OCI-LY7 (cell line): ENCODE results near the gene ABL1. TPM values are rescaled to one million over a fixed set of nuclear protein-coding genes. Genes with fewer than 3 reads are reported as not detected.

ENCODE experiments used
- BruUV-seq: library from RNA; stranded (reverse); fragments of 400-500 nt; replicated peaks from 2 replicates; lab custom pipeline; 2021; lab: Mats Ljungman, UMichigan
- CTCF ChIA-PET: fragments of 300-600 bp; sonication (Branson Sonifier 250); formaldehyde crosslinking; loops from one replicate; lab custom pipeline; 2022; ENCODE audit warnings: antibody characterized with exemption; ENCODE audit not compliant: unreplicated experiment; lab: Charles Lee
- POLR2A ChIA-PET: fragments of 300-600 bp; sonication (Branson Sonifier 250); formaldehyde crosslinking; loops from one replicate; lab custom pipeline; 2022; ENCODE audit warnings: antibody characterized with exemption; lab: Charles Lee
- DNase-seq: peaks from one replicate; pipeline ENCODE4 v3.0.0-alpha.2; 2015; ENCODE audit warnings: low spot score
- H2AFZ ChIP-seq: fragments of 200-600 bp; sonication (generic), shearing (Covaris generic); 2 replicates; pipeline ENCODE4 v1.6.1; 2014; ENCODE audit warnings: mild to moderate bottlenecking, antibody characterized with exemption, low read length, moderate library complexity
- H3K27ac ChIP-seq: fragments of 200-600 bp; sonication (generic); 2 replicates; pipeline ENCODE4 v1.5.1; 2014; ENCODE audit warnings: mixed run types, low read depth, mild to moderate bottlenecking, moderate library complexity, low read length, inconsistent platforms; ENCODE audit not compliant: poor library complexity, severe bottlenecking
- H3K36me3 ChIP-seq: fragments of 200-600 bp; sonication (generic); 2 replicates; pipeline ENCODE4 v1.6.1; 2014; ENCODE audit warnings: mild to moderate bottlenecking, antibody characterized with exemption, low read length, moderate library complexity, mixed read lengths; ENCODE audit not compliant: insufficient read depth
- H3K4me1 ChIP-seq: fragments of 200-600 bp; sonication (generic); 2 replicates; pipeline ENCODE4 v1.5.1; 2014; ENCODE audit warnings: mild to moderate bottlenecking, low read length; ENCODE audit not compliant: insufficient read depth, poor library complexity, severe bottlenecking
- H3K4me2 ChIP-seq: fragments of 200-600 bp; sonication (generic); 2 replicates; pipeline ENCODE4 v1.6.1; 2014; ENCODE audit warnings: mild to moderate bottlenecking, low read length
- H3K4me3 ChIP-seq: fragments of 200-600 bp; sonication (generic); 2 replicates; pipeline ENCODE4 v1.5.1; 2014; ENCODE audit warnings: mild to moderate bottlenecking, low read depth, low read length; ENCODE audit not compliant: poor library complexity, severe bottlenecking
- H3K79me2 ChIP-seq: fragments of 200-600 bp; sonication (generic); 2 replicates; pipeline ENCODE4 v1.6.1; 2016; ENCODE audit warnings: low read depth, mild to moderate bottlenecking, low read length, moderate library complexity, mixed read lengths; ENCODE audit not compliant: insufficient read depth
- H3K9me2 ChIP-seq: fragments of 200-600 bp; sonication (generic); 2 replicates; pipeline ENCODE4 v1.6.1; 2016; ENCODE audit warnings: mild to moderate bottlenecking, low read length, mixed read lengths; ENCODE audit not compliant: insufficient read depth
- H3K9me3 ChIP-seq: fragments of 200-600 bp; sonication (generic); 2 replicates; pipeline ENCODE4 v1.6.1; 2014; ENCODE audit warnings: mild to moderate bottlenecking, mixed run types, low read length, mixed read lengths
- H4K20me1 ChIP-seq: fragments of 200-600 bp; sonication (generic); 2 replicates; pipeline ENCODE4 v1.6.1; 2014; ENCODE audit warnings: mild to moderate bottlenecking, antibody characterized with exemption, low read length, moderate library complexity, mixed read lengths; ENCODE audit not compliant: insufficient read depth
- EZH2phosphoT487 ChIP-seq: fragments of 200-600 bp; sonication (generic); IDR thresholded peaks from 2 replicates; pipeline ENCODE4 v1.6.1; 2018; ENCODE audit warnings: low read depth, borderline replicate concordance, mild to moderate bottlenecking, mixed run types, antibody characterized with exemption, low read length, moderate library complexity, mixed read lengths
- intact Hi-C: fragments of 100-400 bp; cut with micrococcal nuclease; formaldehyde crosslinking; loops from one replicate; pipeline ENCODE4 v1.10.0; 2022; ENCODE audit not compliant: unreplicated experiment
- total RNA-seq, 2 experiments: library from RNA; depleted of rRNA in 1 of 2; stranded (reverse); fragments of >200 nt in 1 of 2; shearing (Covaris generic) in 1 of 2; gene quantifications; 2 replicates each; pipeline ENCODE4 v1.2.3, GENCODE V29; 2014 to 2022
- TF ChIP-seq, protein P1 (sequence below): fragments of 200-600 bp; sonication (generic); conservative IDR thresholded peaks from 2 replicates; pipeline ENCODE4 v1.5.1; 2014; ENCODE audit warnings: mild to moderate bottlenecking, antibody characterized with exemption, low read length, moderate library complexity, mixed read lengths

ABL1 gene
- total RNA-seq, 2 experiments from 2014 or later = 8.1 to 28.3 TPM

DNA sequence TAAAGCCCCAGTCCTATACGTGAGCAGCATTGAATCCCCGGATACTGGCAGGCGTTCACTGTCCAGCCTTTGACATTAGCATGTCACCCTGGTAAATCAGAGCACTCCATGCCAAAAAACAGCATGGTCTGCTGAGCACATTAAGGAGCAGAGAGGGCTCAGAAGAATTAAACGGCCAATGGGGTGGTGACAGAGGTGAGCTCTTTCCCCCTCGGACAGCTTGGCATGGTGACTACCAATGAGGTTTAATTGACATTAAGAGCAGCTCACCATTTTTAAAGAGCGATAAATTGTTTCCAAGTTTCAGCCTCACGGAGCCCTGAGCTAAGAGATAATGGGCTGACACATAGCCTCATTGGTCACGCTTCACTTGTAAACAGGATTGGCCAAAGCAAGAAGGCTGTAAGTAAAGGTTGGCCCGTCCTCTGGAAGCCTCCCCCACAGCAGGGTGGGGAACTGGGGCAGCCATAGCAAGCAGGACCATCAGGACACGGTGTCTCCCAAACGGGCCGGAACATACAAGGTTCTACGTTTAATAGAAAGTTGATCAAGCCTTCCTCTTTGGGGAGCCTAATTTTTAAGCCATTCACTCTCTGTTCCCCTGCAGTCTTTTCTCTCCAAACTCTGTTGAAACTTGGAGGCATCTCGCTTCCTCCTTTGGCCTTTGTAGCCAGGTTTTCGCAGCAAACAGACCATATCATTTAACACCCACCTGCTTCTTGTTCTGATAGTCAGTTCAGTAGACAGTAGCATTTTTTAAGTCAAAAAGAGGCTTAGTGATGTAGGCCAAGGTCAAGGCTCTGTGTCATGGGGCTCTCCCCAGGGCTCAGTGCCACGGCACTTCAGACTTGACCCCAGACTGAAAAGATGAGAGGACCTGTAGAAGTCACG lies 35.7 kb downstream of the ABL1 start:
- Histone ChIP-seq H4K20me1 (no peaks in the 10 kb centered on the region), H3K36me3 (peaks cover 10% of the 10 kb centered on the region; the same call in 1 of the 2 replicates), H3K4me1 (peaks cover 12% of the 10 kb centered on the region), H3K4me3 (no peak overlapping the region), H3K4me2 (no peak overlapping the region), H2AFZ (no peak overlapping the region), H3K9me3 (no peaks in the 10 kb centered on the region), H3K79me2 (no peaks in the 10 kb centered on the region), H3K27ac (peak overlapping the region; percentile 35), H3K9me2 (no peaks in the 10 kb centered on the region)
- peak; percentile 50 for DNase-seq
- intact Hi-C loops = loop anchor here (1.0 kb wide), 2 partner anchors 71 to 176 kb away; no protein-coding TSS in a partner anchor
- ChIA-PET CTCF (interaction anchor here (0.7 kb wide), 1 partner anchor 20 kb away, joined by 3 read pairs; no protein-coding TSS in a partner anchor), POLR2A (no interaction called here)
- TF ChIP-seq, protein P1, sequence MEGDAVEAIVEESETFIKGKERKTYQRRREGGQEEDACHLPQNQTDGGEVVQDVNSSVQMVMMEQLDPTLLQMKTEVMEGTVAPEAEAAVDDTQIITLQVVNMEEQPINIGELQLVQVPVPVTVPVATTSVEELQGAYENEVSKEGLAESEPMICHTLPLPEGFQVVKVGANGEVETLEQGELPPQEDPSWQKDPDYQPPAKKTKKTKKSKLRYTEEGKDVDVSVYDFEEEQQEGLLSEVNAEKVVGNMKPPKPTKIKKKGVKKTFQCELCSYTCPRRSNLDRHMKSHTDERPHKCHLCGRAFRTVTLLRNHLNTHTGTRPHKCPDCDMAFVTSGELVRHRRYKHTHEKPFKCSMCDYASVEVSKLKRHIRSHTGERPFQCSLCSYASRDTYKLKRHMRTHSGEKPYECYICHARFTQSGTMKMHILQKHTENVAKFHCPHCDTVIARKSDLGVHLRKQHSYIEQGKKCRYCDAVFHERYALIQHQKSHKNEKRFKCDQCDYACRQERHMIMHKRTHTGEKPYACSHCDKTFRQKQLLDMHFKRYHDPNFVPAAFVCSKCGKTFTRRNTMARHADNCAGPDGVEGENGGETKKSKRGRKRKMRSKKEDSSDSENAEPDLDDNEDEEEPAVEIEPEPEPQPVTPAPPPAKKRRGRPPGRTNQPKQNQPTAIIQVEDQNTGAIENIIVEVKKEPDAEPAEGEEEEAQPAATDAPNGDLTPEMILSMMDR = no peak
- no peak for TF ChIP-seq EZH2phosphoT487
- BruUV-seq = no TSS peak

DNA sequence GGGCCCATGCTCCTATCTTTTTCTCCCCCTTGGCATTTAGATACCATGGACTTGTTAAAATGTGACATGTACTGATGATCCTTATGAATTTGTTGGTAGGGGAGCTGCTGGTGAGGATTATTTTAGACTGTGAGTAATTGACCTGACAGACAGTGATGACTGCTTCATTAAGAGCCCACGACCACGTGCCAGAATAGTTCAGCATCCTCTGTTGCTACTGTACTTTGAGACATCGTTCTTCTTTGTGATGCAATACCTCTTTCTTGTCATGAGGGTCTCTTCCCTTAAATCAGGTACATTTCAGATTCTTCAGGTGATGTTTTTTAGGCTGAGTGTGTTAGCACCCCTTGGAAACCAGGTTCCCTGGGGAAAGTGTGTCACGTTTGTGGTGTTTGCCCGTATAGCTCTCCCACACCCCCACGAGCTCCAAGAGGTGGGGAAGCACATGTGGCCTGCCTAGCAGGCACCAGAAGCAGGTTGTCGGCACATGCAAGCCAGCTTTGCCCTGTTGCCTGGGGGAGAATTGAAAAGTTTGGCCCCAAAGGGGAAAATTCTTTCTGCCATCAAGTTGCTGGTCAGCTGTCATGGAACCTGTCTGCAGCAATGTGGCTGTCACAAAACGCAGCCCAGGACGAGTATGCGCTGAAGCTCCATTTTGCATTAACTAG lies 36.5 kb downstream of the ABL1 start:
- no peak for TF ChIP-seq EZH2phosphoT487
- TF ChIP-seq, protein P1 = no peak
- H3K79me2 ChIP-seq = no peaks in the 10 kb centered on the region
- BruUV-seq = no TSS peak
- DNase-seq = no peak
- H2AFZ ChIP-seq = no peak overlapping the region
- H4K20me1 ChIP-seq = no peaks in the 10 kb centered on the region
- H3K9me2 ChIP-seq = no peaks in the 10 kb centered on the region
- H3K9me3 ChIP-seq = no peaks in the 10 kb centered on the region
- peak overlapping the region; percentile 35 for H3K27ac ChIP-seq
- ChIA-PET POLR2A (interaction anchor here (0.6 kb wide), 1 partner anchor 1050 kb away, joined by 3 read pairs; no protein-coding TSS in a partner anchor), CTCF (interaction anchor here (0.6 kb wide), 1 partner anchor 116 kb away, joined by 3 read pairs; no protein-coding TSS in a partner anchor)
- no peak overlapping the region for H3K4me3 ChIP-seq
- H3K4me1 ChIP-seq = peaks cover 12% of the 10 kb centered on the region
- no peak overlapping the region for H3K4me2 ChIP-seq
- intact Hi-C loops = loop anchor here (1.0 kb wide), 1 partner anchor 70 kb away; no protein-coding TSS in a partner anchor
- peaks cover 10% of the 10 kb centered on the region; the same call in 1 of the 2 replicates for H3K36me3 ChIP-seq
